Renal cortical epithelial cell (primary cell): ENCODE data around the gene OR4C16. TPM values are rescaled to one million over a fixed set of nuclear protein-coding genes. Genes with fewer than 3 reads are reported as not detected.

Experiments used
- DNase-seq: peaks from one replicate; pipeline ENCODE4 v3.0.0-alpha.2; 2011; ENCODE audit warnings: low read depth
- total RNA-seq: library from RNA; depleted of rRNA; stranded (reverse); fragments of >200 nt; gene quantifications from 2 replicates; pipeline ENCODE4 v1.2.3, GENCODE V29; 2014

Gene OR4C16
- total RNA-seq = not detected in 2 replicates

- DNase-seq = no peak
Measured at GRCh38 chr11:55571828-55572227, at the start of gene OR4C16. Gene OR4C16, plus strand, starts transcription at chr11:55572128. Its CDS starts 0 bp downstream, at chr11:55572128.

- no peak for DNase-seq
Measured at GRCh38 chr11:55554169-55554568, 17.8 kb upstream of the OR4C16 start, which contains the start of gene OR4C15. Gene OR4C15, plus strand, starts transcription at chr11:55554469. Its CDS starts 0 bp downstream, at chr11:55554469.

GRCh38 chr11:55572548-55572947 lies 620 bp downstream of the OR4C16 start:
- DNase-seq = no peak

- no peak for DNase-seq
Measured at GRCh38 chr11:55607545-55607944, 35.6 kb downstream of the OR4C16 start, which contains the start of gene OR4C11. Gene OR4C11, minus strand, starts transcription at chr11:55607645. Its CDS starts 3,272 bp downstream, at chr11:55604373.

Other genes with a start within 250 kb of the OR4C16 start
- gene OR4A16, start 228.9 kb upstream of the OR4C16 start, total RNA-seq = not detected in 2 replicates
- gene OR4A15, start 204.2 kb upstream of the OR4C16 start, total RNA-seq = not detected in 2 replicates
- gene OR4C15, start 17.7 kb upstream of the OR4C16 start, total RNA-seq = not detected in 2 replicates
- not detected in 2 replicates for gene OR4C11, start 35.5 kb downstream of the OR4C16 start, total RNA-seq
- gene OR4P4, start 63.0 kb downstream of the OR4C16 start, total RNA-seq = not detected in 2 replicates
- gene OR4S2, start 76.2 kb downstream of the OR4C16 start, total RNA-seq = not detected in 2 replicates
- gene OR4C6, start 90.1 kb downstream of the OR4C16 start, total RNA-seq = not detected in 2 replicates
- not detected in 2 replicates for gene OR5D13, start 201.3 kb downstream of the OR4C16 start, total RNA-seq
- not detected in 2 replicates for gene OR5D14, start 223.4 kb downstream of the OR4C16 start, total RNA-seq
- not detected in 2 replicates for gene OR5L1, start 239.2 kb downstream of the OR4C16 start, total RNA-seq
- not detected in 2 replicates for gene OR5D18, start 247.5 kb downstream of the OR4C16 start, total RNA-seq